HEK293 (cell line): Measurements from ENCODE around the gene TBC1D17.

ENCODE experiments used
- CTCF ChIA-PET: fragments of 350-600 bp; formaldehyde crosslinking; extraction: SDS; loops from one replicate; lab custom pipeline; 2021; ENCODE audit warnings: antibody characterized with exemption; lab: Yijun Ruan, JAX
- POLR2A ChIA-PET: fragments of 300-600 bp; formaldehyde crosslinking; extraction: SDS; loops from one replicate; lab custom pipeline; 2020; ENCODE audit warnings: antibody characterized with exemption, inconsistent platforms; lab: Yijun Ruan, JAX
- H3K27ac ChIP-seq: fragments of 200-500 bp; sonication (Bioruptor generic); 2 replicates; pipeline ENCODE4 v1.5.1; 2014; ENCODE audit warnings: low read depth, low read length, control low read depth, inconsistent platforms; ENCODE audit errors: extremely low read depth
- H3K36me3 ChIP-seq, 2 experiments: fragments of 200-500 bp in 1 of 2; sonication (Bioruptor generic) in 1 of 2; 1 replicate in 1 of 2; 2 replicates in 1 of 2; pipeline ENCODE4 v1.5.1; 2014 to 2017; ENCODE audit warnings: inconsistent platforms in 2 of 2, low read length in 2 of 2; ENCODE audit not compliant: control insufficient read depth in 2 of 2, insufficient read depth in 1 of 2
- H3K4me1 ChIP-seq: fragments of 200-500 bp; sonication (Bioruptor generic); 2 replicates; pipeline ENCODE4 v1.5.1; 2014; ENCODE audit warnings: mild to moderate bottlenecking, low read length, inconsistent platforms; ENCODE audit not compliant: control insufficient read depth, insufficient read depth
- H3K4me3 ChIP-seq: 2 replicates; pipeline ENCODE4 v1.5.1; 2011; ENCODE audit warnings: low read depth, mild to moderate bottlenecking, control low read depth, low read length, moderate library complexity
- H3K9me3 ChIP-seq: fragments of 200-500 bp; sonication (Bioruptor generic); 2 replicates; pipeline ENCODE4 v1.5.1; 2014; ENCODE audit warnings: low read depth, low read length, inconsistent platforms; ENCODE audit not compliant: control insufficient read depth, insufficient read depth
- BCL11A ChIP-seq: fragments of 450-650 bp; formaldehyde crosslinking; IDR thresholded peaks from 2 replicates; pipeline ENCODE4 v1.5.1; 2016; ENCODE audit warnings: low read depth, missing biosample characterization, missing genetic modification characterization
- FEZF1 ChIP-seq: fragments of 450-650 bp; formaldehyde crosslinking; IDR thresholded peaks from 2 replicates; pipeline ENCODE4 v1.5.1; 2016; ENCODE audit warnings: missing biosample characterization, missing genetic modification characterization
- GLIS1 ChIP-seq: fragments of 450-650 bp; formaldehyde crosslinking; IDR thresholded peaks from 2 replicates; pipeline ENCODE4 v1.5.1; 2016; ENCODE audit warnings: missing biosample characterization, missing genetic modification characterization
- HOXC10 ChIP-seq: sonication (generic); formaldehyde crosslinking; IDR thresholded peaks from 2 replicates; pipeline ENCODE4 v1.8.1; 2023; ENCODE audit warnings: mild to moderate bottlenecking, missing genetic modification reagents
- IKZF3 ChIP-seq: fragments of 450-650 bp; IDR thresholded peaks from 2 replicates; pipeline ENCODE4 v1.5.0; 2018; ENCODE audit warnings: missing biosample characterization, mild to moderate bottlenecking, missing genetic modification characterization, moderate library complexity
- KLF7 ChIP-seq: fragments of 450-650 bp; formaldehyde crosslinking; IDR thresholded peaks from 2 replicates; pipeline ENCODE4 v1.5.1; 2016; ENCODE audit warnings: missing biosample characterization, missing genetic modification characterization, borderline replicate concordance
- KLF9 ChIP-seq: fragments of 450-650 bp; formaldehyde crosslinking; IDR thresholded peaks from 2 replicates; pipeline ENCODE4 v1.5.1; 2016; ENCODE audit warnings: missing biosample characterization, missing genetic modification characterization, low read depth
- PRDM1 ChIP-seq: fragments of 450-650 bp; formaldehyde crosslinking; IDR thresholded peaks from 2 replicates; pipeline ENCODE4; 2016; ENCODE audit warnings: missing biosample characterization, missing genetic modification characterization
- SCRT1 ChIP-seq: fragments of 450-650 bp; formaldehyde crosslinking; IDR thresholded peaks from 2 replicates; pipeline ENCODE4 v1.5.1; 2016; ENCODE audit warnings: missing biosample characterization, missing genetic modification characterization, borderline replicate concordance
- ZEB2 ChIP-seq: fragments of 450-650 bp; formaldehyde crosslinking; IDR thresholded peaks from 2 replicates; pipeline ENCODE4 v1.5.1; 2016; ENCODE audit warnings: missing biosample characterization, missing genetic modification characterization
- ZFP69B ChIP-seq: fragments of 450-650 bp; formaldehyde crosslinking; IDR thresholded peaks from 2 replicates; pipeline ENCODE4 v1.5.1; 2016; ENCODE audit warnings: missing biosample characterization, missing genetic modification characterization
- ZNF121 ChIP-seq: fragments of 450-650 bp; formaldehyde crosslinking; IDR thresholded peaks from 2 replicates; pipeline ENCODE4 v1.5.1; 2016; ENCODE audit warnings: missing biosample characterization, missing genetic modification characterization
- ZNF132 ChIP-seq: fragments of 450-650 bp; formaldehyde crosslinking; IDR thresholded peaks from 2 replicates; pipeline ENCODE4 v1.5.1; 2017; ENCODE audit warnings: missing biosample characterization, missing genetic modification characterization, borderline replicate concordance
- ZNF155 ChIP-seq: fragments of 450-650 bp; formaldehyde crosslinking; IDR thresholded peaks from 2 replicates; pipeline ENCODE4 v1.5.1; 2016; ENCODE audit warnings: missing biosample characterization, missing genetic modification characterization
- ZNF175 ChIP-seq: fragments of 450-650 bp; formaldehyde crosslinking; IDR thresholded peaks from 2 replicates; pipeline ENCODE4 v1.5.1; 2016; ENCODE audit warnings: missing biosample characterization, missing genetic modification characterization
- ZNF202 ChIP-seq: fragments of 450-650 bp; formaldehyde crosslinking; IDR thresholded peaks from 2 replicates; pipeline ENCODE4 v1.5.1; 2016; ENCODE audit warnings: missing biosample characterization, missing genetic modification characterization, borderline replicate concordance
- ZNF221 ChIP-seq: fragments of 450-650 bp; formaldehyde crosslinking; IDR thresholded peaks from 2 replicates; pipeline ENCODE4 v1.5.1; 2017; ENCODE audit warnings: missing biosample characterization, missing genetic modification characterization, borderline replicate concordance
- ZNF248 ChIP-seq: fragments of 450-650 bp; formaldehyde crosslinking; IDR thresholded peaks from 2 replicates; pipeline ENCODE4 v1.5.1; 2017; ENCODE audit warnings: missing biosample characterization, missing genetic modification characterization
- ZNF26 ChIP-seq: fragments of 450-650 bp; formaldehyde crosslinking; IDR thresholded peaks from 2 replicates; pipeline ENCODE4 v1.5.1; 2016; ENCODE audit warnings: missing biosample characterization, missing genetic modification characterization
- ZNF292 ChIP-seq: fragments of 450-650 bp; formaldehyde crosslinking; IDR thresholded peaks from 2 replicates; pipeline ENCODE4 v1.5.1; 2016; ENCODE audit warnings: low read depth, missing biosample characterization, missing genetic modification characterization, borderline replicate concordance
- ZNF391 ChIP-seq: fragments of 450-650 bp; formaldehyde crosslinking; IDR thresholded peaks from 2 replicates; pipeline ENCODE4 v1.5.1; 2016; ENCODE audit warnings: low read depth, missing biosample characterization, missing genetic modification characterization, borderline replicate concordance
- ZNF394 ChIP-seq: fragments of 450-650 bp; formaldehyde crosslinking; IDR thresholded peaks from 2 replicates; pipeline ENCODE4 v1.5.1; 2016; ENCODE audit warnings: missing biosample characterization, missing genetic modification characterization, mild to moderate bottlenecking, moderate library complexity, borderline replicate concordance
- ZNF501 ChIP-seq: fragments of 450-650 bp; formaldehyde crosslinking; IDR thresholded peaks from 2 replicates; pipeline ENCODE4 v1.5.1; 2016; ENCODE audit warnings: missing biosample characterization, missing genetic modification characterization
- ZNF548 ChIP-seq: fragments of 450-650 bp; formaldehyde crosslinking; IDR thresholded peaks from 2 replicates; pipeline ENCODE4 v1.5.1; 2016; ENCODE audit warnings: missing biosample characterization, missing genetic modification characterization
- ZNF580 ChIP-seq: fragments of 450-650 bp; formaldehyde crosslinking; IDR thresholded peaks from 2 replicates; pipeline ENCODE4 v1.5.1; 2016; ENCODE audit warnings: missing biosample characterization, missing genetic modification characterization
- ZNF585B ChIP-seq: fragments of 450-650 bp; formaldehyde crosslinking; IDR thresholded peaks from 2 replicates; pipeline ENCODE4 v1.5.1; 2016; ENCODE audit warnings: missing biosample characterization, missing genetic modification characterization
- ZNF610 ChIP-seq: fragments of 450-650 bp; formaldehyde crosslinking; IDR thresholded peaks from 2 replicates; pipeline ENCODE4 v1.5.1; 2016; ENCODE audit warnings: missing biosample characterization, missing genetic modification characterization, borderline replicate concordance
- ZNF677 ChIP-seq: fragments of 450-650 bp; IDR thresholded peaks from 2 replicates; pipeline ENCODE4 v1.5.0; 2018; ENCODE audit warnings: missing biosample characterization, mild to moderate bottlenecking, missing genetic modification characterization, moderate library complexity
- ZNF701 ChIP-seq: fragments of 450-650 bp; formaldehyde crosslinking; IDR thresholded peaks from 2 replicates; pipeline ENCODE4 v1.5.1; 2016; ENCODE audit warnings: missing biosample characterization, missing genetic modification characterization
- ZNF768 ChIP-seq: fragments of 450-650 bp; formaldehyde crosslinking; IDR thresholded peaks from 2 replicates; pipeline ENCODE4 v1.5.1; 2018; ENCODE audit warnings: missing biosample characterization, mild to moderate bottlenecking, missing genetic modification characterization
- ZNF776 ChIP-seq: fragments of 450-650 bp; formaldehyde crosslinking; IDR thresholded peaks from 2 replicates; pipeline ENCODE4 v1.5.0; 2017; ENCODE audit warnings: missing biosample characterization, missing genetic modification characterization, borderline replicate concordance
- ZNF785 ChIP-seq: fragments of 450-650 bp; formaldehyde crosslinking; IDR thresholded peaks from 2 replicates; pipeline ENCODE4 v1.5.1; 2016; ENCODE audit warnings: missing biosample characterization, missing genetic modification characterization
- ZXDB ChIP-seq: fragments of 450-650 bp; formaldehyde crosslinking; IDR thresholded peaks from 2 replicates; pipeline ENCODE4 v1.5.1; 2016; ENCODE audit warnings: missing biosample characterization, missing genetic modification characterization
- TF ChIP-seq, protein P1 (sequence below): fragments of 450-650 bp; formaldehyde crosslinking; IDR thresholded peaks from 2 replicates; pipeline ENCODE4 v1.5.1; 2016; ENCODE audit warnings: missing biosample characterization, missing genetic modification characterization

The TBC1D17 gene

DNA sequence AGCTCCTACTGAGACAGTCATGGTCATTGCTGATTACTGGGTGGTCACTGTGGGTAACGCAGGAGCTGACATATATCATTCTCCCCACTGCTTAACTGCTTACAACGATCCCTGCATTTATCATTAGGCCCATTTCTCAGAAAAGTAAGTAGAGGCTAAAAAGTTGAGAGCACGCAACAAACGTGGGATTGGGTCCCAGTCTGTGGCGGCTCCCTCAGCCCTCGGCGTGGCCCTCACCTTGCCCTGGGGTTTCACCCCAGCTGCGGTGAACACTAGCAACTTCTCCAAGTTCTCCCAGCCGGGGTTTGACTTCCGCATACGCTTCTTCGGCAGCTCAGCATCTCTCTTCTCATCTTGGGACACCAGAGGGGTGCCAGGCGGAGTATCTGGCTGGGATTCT lies 12.6 kb upstream of the TBC1D17 start (continued):
- TF ChIP-seq ZNF26 (tag by site-specific recombination) (no peak), ZNF391 (tag by site-specific recombination) (no peak), ZNF202 (no peak), ZNF394 (no peak), ZNF155 (tag by site-specific recombination) (no peak), ZNF221 (tag by site-specific recombination) (no peak), ZNF580 (tag by site-specific recombination) (0 out of 2 replicates have a peak, but pooled peaks have one; percentile 17), KLF9 (no peak), ZNF776 (tag by site-specific recombination) (no peak), ZNF677 (tag by site-specific recombination) (no peak), KLF7 (no peak), IKZF3 (tag by site-specific recombination) (no peak), ZNF121 (tag by site-specific recombination) (no peak), ZNF501 (tag by site-specific recombination) (no peak), ZXDB (no peak), ZNF610 (tag by site-specific recombination) (no peak), HOXC10 (no peak), ZNF248 (tag by site-specific recombination) (no peak), BCL11A (tag by site-specific recombination) (no peak), ZFP69B (tag by site-specific recombination) (0 out of 2 replicates have a peak, but pooled peaks have one; percentile 7), ZNF768 (tag by site-specific recombination) (0 out of 2 replicates have a peak, but pooled peaks have one; percentile 9), GLIS1 (tag by site-specific recombination) (no peak), FEZF1 (tag by site-specific recombination) (no peak)

DNA sequence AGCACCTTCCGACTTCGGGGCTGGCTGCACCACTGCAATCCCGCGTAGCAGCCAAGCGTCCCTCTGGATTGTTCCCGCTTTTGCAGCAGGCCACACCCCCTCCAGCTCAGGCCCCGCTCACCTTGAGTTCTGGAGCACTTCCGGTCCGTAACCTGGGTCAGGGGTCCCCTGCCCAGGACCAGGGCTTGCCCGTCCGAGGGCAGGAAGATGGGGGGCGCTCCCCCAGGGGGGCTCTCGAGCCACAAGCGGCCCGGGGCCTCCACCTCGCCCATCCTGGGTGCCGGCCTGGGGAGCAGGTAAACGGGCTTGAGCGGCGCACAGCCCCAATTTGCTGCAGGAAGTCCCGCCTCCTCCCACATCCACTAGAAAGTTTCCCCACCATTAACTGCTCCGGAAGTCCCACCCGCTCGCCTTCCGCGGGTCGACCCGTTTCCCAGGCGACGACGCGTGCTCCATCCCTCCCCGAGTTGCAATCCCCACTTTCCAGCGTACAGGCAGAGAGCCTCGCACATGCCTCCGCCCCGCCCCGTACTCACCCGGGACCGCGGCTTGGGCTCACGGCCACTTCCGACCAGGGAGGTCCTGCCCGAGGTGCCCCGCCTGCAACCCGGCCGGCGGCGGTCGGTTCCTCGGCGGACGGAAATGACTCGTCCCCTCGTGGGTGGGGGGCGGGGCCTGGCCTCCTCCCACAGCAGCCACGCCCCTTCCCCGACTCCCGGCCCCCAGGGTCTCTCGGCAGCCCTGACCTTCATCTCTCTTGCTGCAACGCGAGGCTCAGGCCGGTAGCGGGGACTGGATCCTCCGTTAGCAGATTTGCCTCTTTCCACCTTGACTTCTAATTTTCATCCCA lies 10.3 kb upstream of the TBC1D17 start, which contains the start of gene PNKP:
Gene PNKP, minus strand, starts transcription at position 644 of the 850 bp plus-strand sequence. Its CDS starts 372 bp downstream, at position 272.
- Histone ChIP-seq H3K36me3 (peaks cover 6 to 42% of the 10 kb centered on the region in 2 experiments; a peak in 2 of 3 replicates), H3K9me3 (no peaks in the 10 kb centered on the region), H3K27ac (peak within 1 kb of the TSS; percentile 65), H3K4me3 (peak within 1 kb of the TSS; percentile 85), H3K4me1 (peaks cover 30% of the 10 kb centered on the region)
- POLR2A ChIA-PET = interaction anchor here (0.6 to 8.2 kb wide), 10 partner anchors 10 to 1248 kb away, joined by 3 to 128 read pairs (median 6); partner anchors contain the start of genes AKT1S1, AP2A1, ATF5 and FUZ
- CTCF ChIA-PET = interaction anchor here (0.6 to 1.3 kb wide), 3 partner anchors 14 to 183 kb away, joined by 3 to 5 read pairs (median 4); no protein-coding TSS in a partner anchor
- TF ChIP-seq ZEB2 (tag by site-specific recombination) (peak; percentile 87), ZNF132 (no peak), ZNF175 (tag by site-specific recombination) (no peak), ZNF585B (tag by site-specific recombination) (no peak), ZNF785 (tag by site-specific recombination) (no peak), ZNF701 (tag by site-specific recombination) (no peak), PRDM1 (no peak), SCRT1 (tag by site-specific recombination) (no peak), ZNF292 (tag by site-specific recombination) (no peak), ZNF548 (no peak)
- TF ChIP-seq, protein P1, sequence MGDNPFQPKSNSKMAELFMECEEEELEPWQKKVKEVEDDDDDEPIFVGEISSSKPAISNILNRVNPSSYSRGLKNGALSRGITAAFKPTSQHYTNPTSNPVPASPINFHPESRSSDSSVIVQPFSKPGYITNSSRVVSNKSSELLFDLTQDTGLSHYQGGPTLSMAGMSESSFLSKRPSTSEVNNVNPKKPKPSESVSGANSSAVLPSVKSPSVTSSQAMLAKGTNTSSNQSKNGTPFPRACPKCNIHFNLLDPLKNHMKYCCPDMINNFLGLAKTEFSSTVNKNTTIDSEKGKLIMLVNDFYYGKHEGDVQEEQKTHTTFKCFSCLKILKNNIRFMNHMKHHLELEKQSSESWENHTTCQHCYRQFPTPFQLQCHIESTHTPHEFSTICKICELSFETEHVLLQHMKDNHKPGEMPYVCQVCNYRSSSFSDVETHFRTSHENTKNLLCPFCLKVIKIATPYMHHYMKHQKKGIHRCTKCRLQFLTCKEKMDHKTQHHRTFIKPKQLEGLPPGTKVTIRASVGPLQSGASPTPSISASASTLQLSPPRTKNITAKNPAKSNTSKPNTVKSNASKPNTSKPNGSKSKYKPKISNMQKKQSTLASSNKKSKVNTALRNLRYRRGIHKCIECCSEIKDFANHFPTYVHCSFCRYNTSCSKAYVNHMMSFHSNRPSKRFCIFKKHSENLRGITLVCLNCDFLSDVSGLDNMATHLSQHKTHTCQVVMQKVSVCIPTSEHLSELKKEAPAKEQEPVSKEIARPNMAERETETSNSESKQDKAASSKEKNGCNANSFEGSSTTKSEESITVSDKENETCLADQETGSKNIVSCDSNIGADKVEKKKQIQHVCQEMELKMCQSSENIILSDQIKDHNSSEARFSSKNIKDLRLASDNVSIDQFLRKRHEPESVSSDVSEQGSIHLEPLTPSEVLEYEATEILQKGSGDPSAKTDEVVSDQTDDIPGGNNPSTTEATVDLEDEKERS = no peak
